Adrenal gland (tissue), 12 donors: Measurements from ENCODE around the gene VRK1. TPM values are rescaled to one million over a fixed set of nuclear protein-coding genes. Genes with fewer than 3 reads are reported as not detected.

Experiments
- DNase-seq, 7 donors: peaks; one replicate each; pipeline ENCODE4 v3.0.0-alpha.2; 2019 to 2020
- H3K27ac ChIP-seq, 5 donors: fragments of 200-600 bp; sonication (generic) in 4 of 5; 1 replicate in 3 of 5; 2 replicates in 2 of 5; pipeline versions ENCODE4 v1.5.1 to v1.8.0; 2016 to 2020; ENCODE audit warnings: mild to moderate bottlenecking in 1 of 5
- H3K27me3 ChIP-seq: fragments of 200-600 bp; 2 replicates; pipeline ENCODE4 v1.8.0; 2021
- H3K36me3 ChIP-seq, 2 donors: fragments of 200-600 bp; replicated peaks in 1 of 2; 1 replicate in 1 of 2; 2 replicates in 1 of 2; pipeline versions ENCODE4 v1.5.1 to v1.8.0; 2018 to 2022
- H3K4me1 ChIP-seq, 2 donors: fragments of 200-600 bp; replicated peaks in 1 of 2; 1 replicate in 1 of 2; 2 replicates in 1 of 2; pipeline versions ENCODE4 v1.5.1 to v1.8.0; 2018 to 2021
- H3K4me3 ChIP-seq, 4 donors: fragments of 200-600 bp; sonication (generic) in 3 of 4; one replicate each; pipeline ENCODE4 v1.5.1; 2016 to 2018
- H3K9me3 ChIP-seq, 3 donors: fragments of 200-600 bp; sonication (generic) in 1 of 3; replicated peaks in 1 of 3; 1 replicate in 2 of 3; 2 replicates in 1 of 3; pipeline versions ENCODE4 v1.5.1 to v1.8.0; 2016 to 2021
- CTCF ChIP-seq, 6 experiments: fragments of 450-650 bp in 4 of 6; fragments of 200-600 bp in 2 of 6; sonication (generic) in 1 of 6; IDR thresholded peaks; 1 replicate in 5 of 6; 2 replicates in 1 of 6; pipeline versions ENCODE4 v1.5.1 to v1.8.0; 2016 to 2021; ENCODE audit warnings: antibody characterized with exemption in 6 of 6, mild to moderate bottlenecking in 2 of 6, moderate library complexity in 1 of 6
- POLR2A ChIP-seq, 2 donors: fragments of 450-650 bp; IDR thresholded peaks; one replicate each; pipeline ENCODE4 v1.6.1; 2017; ENCODE audit warnings: antibody characterized with exemption in 2 of 2, mild to moderate bottlenecking in 2 of 2, moderate library complexity in 1 of 2
- WGBS, 4 donors: extraction: QIAGEN DNeasy Blood & Tissue Kit in 2 of 4; methylation state at CpG; one replicate each; pipeline versions ENCODE4 v1.1.5 to v1.1.7; 2013 to 2017; 5-methylcytosine and 5-hydroxymethylcytosine counted together
- intact Hi-C, 2 donors: fragments of 100-400 bp; cut with DNase I; formaldehyde crosslinking; loops; one replicate each; pipeline versions ENCODE4 v1.14.1 to v1.15.0; 2022 to 2023
- polyA plus RNA-seq, 3 donors: library from polyadenylated mRNA; stranded (reverse); fragments of 200-250 nt in 2 of 3; fragments of 350-450 nt in 1 of 3; fragmentation: Illumina TruSeq in 1 of 3; extraction: RNeasy Lipid Tissue Mini Kit (QIAGEN cat#74804) in 1 of 3; gene quantifications; one replicate each; pipeline ENCODE4 v1.2.3, GENCODE V29; 2013 to 2014
- total RNA-seq, 9 donors: library from RNA; depleted of rRNA in 4 of 9; stranded (reverse); fragments of >200 nt in 4 of 9; fragments of 120-200 nt in 1 of 9; fragmentation: NEBNext Ultra II Directional in 1 of 9; extraction: Animal tissue kit (Norgen Biotek cat#: 25700) in 1 of 9; gene quantifications; one replicate each; pipeline versions ENCODE4 v1.1.0 to v1.2.4, GENCODE V29; 2013 to 2023
- donor health status: healthy with polysubstance abuse.
- donor health status: Bipolar disorder and iron deficiency.
- donor health status: DM: yes; HTN: yes; CAD: no.
- donor health status: DM: no; HTN: no; CAD: no.
- donor health status: DM: no; HTN: no; CAD: no.
- donor health status: DM: yes; HTN: yes; CAD: no.

VRK1 gene
- total and polyA plus RNA-seq, 12 donors = 2.9 to 25.5 (median 7.0) TPM

GRCh38 chr14:96808619-96809406, 11.6 kb downstream of the VRK1 start:
- no peaks in the 10 kb centered on the region for H3K27me3 ChIP-seq
- TF ChIP-seq CTCF (IDR thresholded peaks at IDR 0.05) (no peak), POLR2A (IDR thresholded peaks at IDR 0.05) (no peak)
- no peaks in the 10 kb centered on the region for H3K36me3 ChIP-seq
- no peaks in the 10 kb centered on the region for H3K9me3 ChIP-seq
- H3K4me1 ChIP-seq = no peaks in the 10 kb centered on the region
- H3K27ac ChIP-seq = no peak overlapping the region
- WGBS, 4 donors = 84 to 94% (median 93%) methylated on average over 4 of the region's 4 CpGs
- H3K4me3 ChIP-seq = no peak overlapping the region
- intact Hi-C loops = no loop called here
- DNase-seq = no peak

- WGBS, 4 donors = 50 to 84% (median 72%) methylated on average over 2 of the region's 2 CpGs
- intact Hi-C loops = no loop called here
- TF ChIP-seq CTCF (IDR thresholded peaks at IDR 0.05) (no peak), POLR2A (IDR thresholded peaks at IDR 0.05) (no peak)
- Histone ChIP-seq H3K4me1 (no peaks in the 10 kb centered on the region), H3K9me3 (no peaks in the 10 kb centered on the region), H3K27ac (no peak overlapping the region), H3K36me3 (no peaks in the 10 kb centered on the region), H3K4me3 (no peak overlapping the region), H3K27me3 (no peaks in the 10 kb centered on the region)
- no peak for DNase-seq
Measured at GRCh38 chr14:96811265-96811664, 14.1 kb downstream of the VRK1 start.

- intact Hi-C loops = no loop called here
- 82 to 85% (median 84%) methylated on average over 3 of the region's 3 CpGs for WGBS, 4 donors
- no peaks in the 10 kb centered on the region for H3K27me3 ChIP-seq
- no peak overlapping the region for H3K4me3 ChIP-seq
- no peaks in the 10 kb centered on the region for H3K36me3 ChIP-seq
- no peaks in the 10 kb centered on the region for H3K4me1 ChIP-seq
- TF ChIP-seq CTCF (IDR thresholded peaks at IDR 0.05) = no peak
- TF ChIP-seq POLR2A (IDR thresholded peaks at IDR 0.05) = no peak
- no peaks in the 10 kb centered on the region for H3K9me3 ChIP-seq
- H3K27ac ChIP-seq = no peak overlapping the region
- no peak for DNase-seq
Measured at GRCh38 chr14:96811985-96812667, 14.9 kb downstream of the VRK1 start.

GRCh38 chr14:96816281-96816680, 19.1 kb downstream of the VRK1 start:
- Histone ChIP-seq H3K27me3 (no peaks in the 10 kb centered on the region), H3K9me3 (no peaks in the 10 kb centered on the region), H3K36me3 (no peaks in the 10 kb centered on the region), H3K4me3 (no peak overlapping the region), H3K27ac (no peak overlapping the region), H3K4me1 (no peaks in the 10 kb centered on the region)
- 89 to 92% (median 91%) methylated on average over 3 of the region's 3 CpGs for WGBS, 4 donors
- TF ChIP-seq CTCF (IDR thresholded peaks at IDR 0.05) (no peak), POLR2A (IDR thresholded peaks at IDR 0.05) (no peak)
- intact Hi-C loops = no loop called here
- DNase-seq = no peak
